ENCODE results near the gene GABRG3. TPM values are rescaled to one million over a fixed set of nuclear protein-coding genes. Genes with fewer than 3 reads are reported as not detected.

GABRG3 gene
- polyA plus RNA-seq, 2 of the 4 experiments (the other 2 are of a cell fraction): 0.08 to 0.18 TPM

- no peaks in the 10 kb centered on the region; the same call in 2 of the 3 replicates for H3K9me3 ChIP-seq
- WGBS (ENCODE audit: missing lambda C conversion rate): 31% methylated on average over 4 of the region's 4 CpGs
- ATAC-seq: no peak
- TF ChIP-seq HOXB5 (CRISPR knock-in tag; IDR thresholded peaks at IDR 0.05) (no peak), CHD4 (IDR thresholded peaks at IDR 0.05; ENCODE audit: borderline replicate concordance) (no peak), HMGXB4 (CRISPR knock-in tag; IDR thresholded peaks at IDR 0.05; ENCODE audit: borderline replicate concordance) (no peak), BCL3 (IDR thresholded peaks at IDR 0.05) (no peak), HEYL (CRISPR knock-in tag; IDR thresholded peaks at IDR 0.05) (no peak), FOSB (CRISPR knock-in tag; IDR thresholded peaks at IDR 0.05) (no peak), SREBF2 (IDR thresholded peaks at IDR 0.05) (no peak), POLR2AphosphoS2 (conservative IDR thresholded peaks at IDR 0.05; ENCODE audit: low read length) (no peak), POLR2A (IDR thresholded peaks at IDR 0.05; ENCODE audit: low read length) (no peak), CBX2 (IDR thresholded peaks at IDR 0.05; ENCODE audit: borderline replicate concordance, low read depth) (no peak), ZC3H11A (IDR thresholded peaks at IDR 0.05) (no peak), GATA3 (IDR thresholded peaks at IDR 0.05; ENCODE audit: borderline replicate concordance) (no peak), SMC3 (IDR thresholded peaks at IDR 0.05) (no peak), NR3C1 (IDR thresholded peaks at IDR 0.05) (no peak)
- TF ChIP-seq, protein P1, sequence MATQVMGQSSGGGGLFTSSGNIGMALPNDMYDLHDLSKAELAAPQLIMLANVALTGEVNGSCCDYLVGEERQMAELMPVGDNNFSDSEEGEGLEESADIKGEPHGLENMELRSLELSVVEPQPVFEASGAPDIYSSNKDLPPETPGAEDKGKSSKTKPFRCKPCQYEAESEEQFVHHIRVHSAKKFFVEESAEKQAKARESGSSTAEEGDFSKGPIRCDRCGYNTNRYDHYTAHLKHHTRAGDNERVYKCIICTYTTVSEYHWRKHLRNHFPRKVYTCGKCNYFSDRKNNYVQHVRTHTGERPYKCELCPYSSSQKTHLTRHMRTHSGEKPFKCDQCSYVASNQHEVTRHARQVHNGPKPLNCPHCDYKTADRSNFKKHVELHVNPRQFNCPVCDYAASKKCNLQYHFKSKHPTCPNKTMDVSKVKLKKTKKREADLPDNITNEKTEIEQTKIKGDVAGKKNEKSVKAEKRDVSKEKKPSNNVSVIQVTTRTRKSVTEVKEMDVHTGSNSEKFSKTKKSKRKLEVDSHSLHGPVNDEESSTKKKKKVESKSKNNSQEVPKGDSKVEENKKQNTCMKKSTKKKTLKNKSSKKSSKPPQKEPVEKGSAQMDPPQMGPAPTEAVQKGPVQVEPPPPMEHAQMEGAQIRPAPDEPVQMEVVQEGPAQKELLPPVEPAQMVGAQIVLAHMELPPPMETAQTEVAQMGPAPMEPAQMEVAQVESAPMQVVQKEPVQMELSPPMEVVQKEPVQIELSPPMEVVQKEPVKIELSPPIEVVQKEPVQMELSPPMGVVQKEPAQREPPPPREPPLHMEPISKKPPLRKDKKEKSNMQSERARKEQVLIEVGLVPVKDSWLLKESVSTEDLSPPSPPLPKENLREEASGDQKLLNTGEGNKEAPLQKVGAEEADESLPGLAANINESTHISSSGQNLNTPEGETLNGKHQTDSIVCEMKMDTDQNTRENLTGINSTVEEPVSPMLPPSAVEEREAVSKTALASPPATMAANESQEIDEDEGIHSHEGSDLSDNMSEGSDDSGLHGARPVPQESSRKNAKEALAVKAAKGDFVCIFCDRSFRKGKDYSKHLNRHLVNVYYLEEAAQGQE (IDR thresholded peaks at IDR 0.05): no peak
- TF ChIP-seq, protein P2, sequence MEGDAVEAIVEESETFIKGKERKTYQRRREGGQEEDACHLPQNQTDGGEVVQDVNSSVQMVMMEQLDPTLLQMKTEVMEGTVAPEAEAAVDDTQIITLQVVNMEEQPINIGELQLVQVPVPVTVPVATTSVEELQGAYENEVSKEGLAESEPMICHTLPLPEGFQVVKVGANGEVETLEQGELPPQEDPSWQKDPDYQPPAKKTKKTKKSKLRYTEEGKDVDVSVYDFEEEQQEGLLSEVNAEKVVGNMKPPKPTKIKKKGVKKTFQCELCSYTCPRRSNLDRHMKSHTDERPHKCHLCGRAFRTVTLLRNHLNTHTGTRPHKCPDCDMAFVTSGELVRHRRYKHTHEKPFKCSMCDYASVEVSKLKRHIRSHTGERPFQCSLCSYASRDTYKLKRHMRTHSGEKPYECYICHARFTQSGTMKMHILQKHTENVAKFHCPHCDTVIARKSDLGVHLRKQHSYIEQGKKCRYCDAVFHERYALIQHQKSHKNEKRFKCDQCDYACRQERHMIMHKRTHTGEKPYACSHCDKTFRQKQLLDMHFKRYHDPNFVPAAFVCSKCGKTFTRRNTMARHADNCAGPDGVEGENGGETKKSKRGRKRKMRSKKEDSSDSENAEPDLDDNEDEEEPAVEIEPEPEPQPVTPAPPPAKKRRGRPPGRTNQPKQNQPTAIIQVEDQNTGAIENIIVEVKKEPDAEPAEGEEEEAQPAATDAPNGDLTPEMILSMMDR (IDR thresholded peaks at IDR 0.05): no peak
- TF ChIP-seq, protein P3, sequence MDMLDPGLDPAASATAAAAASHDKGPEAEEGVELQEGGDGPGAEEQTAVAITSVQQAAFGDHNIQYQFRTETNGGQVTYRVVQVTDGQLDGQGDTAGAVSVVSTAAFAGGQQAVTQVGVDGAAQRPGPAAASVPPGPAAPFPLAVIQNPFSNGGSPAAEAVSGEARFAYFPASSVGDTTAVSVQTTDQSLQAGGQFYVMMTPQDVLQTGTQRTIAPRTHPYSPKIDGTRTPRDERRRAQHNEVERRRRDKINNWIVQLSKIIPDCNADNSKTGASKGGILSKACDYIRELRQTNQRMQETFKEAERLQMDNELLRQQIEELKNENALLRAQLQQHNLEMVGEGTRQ (IDR thresholded peaks at IDR 0.05): no peak
- no peak overlapping the region for H3K4me2 ChIP-seq
- H3K27ac ChIP-seq: no peak overlapping the region
- ChIA-PET CTCF (interaction anchor here (0.7 to 1.6 kb wide), 3 partner anchors 9 to 15 kb away, joined by 3 read pairs; no protein-coding TSS in a partner anchor), POLR2A (no interaction called here)
- no peaks in the 10 kb centered on the region for H3K4me1 ChIP-seq
- FAIRE-seq: no peak
- H3K4me3 ChIP-seq: no peak overlapping the region
- DNase-seq (ENCODE audit: low read depth in 1 of 2, low spot score in 1 of 2): no peak
Observed at GRCh38 chr15:27258287-27258686, 287.3 kb downstream of the GABRG3 start.

- H3K4me1 ChIP-seq: no peaks in the 10 kb centered on the region
- DNase-seq (ENCODE audit: low read depth in 1 of 2, low spot score in 1 of 2) (no peak), ATAC-seq (no peak), FAIRE-seq (no peak)
- no peak overlapping the region for H3K27ac ChIP-seq
- no peak for TF ChIP-seq HOXB5 (CRISPR knock-in tag; IDR thresholded peaks at IDR 0.05)
- no peak for TF ChIP-seq POLR2AphosphoS2 (conservative IDR thresholded peaks at IDR 0.05; ENCODE audit: low read length)
- no peak for TF ChIP-seq MAFK (IDR thresholded peaks at IDR 0.05; ENCODE audit: partially characterized antibody)
- no peak for TF ChIP-seq HOXB13 (CRISPR knock-in tag; IDR thresholded peaks at IDR 0.05; ENCODE audit: low read depth)
- TF ChIP-seq PHF8 (IDR thresholded peaks at IDR 0.05; ENCODE audit: borderline replicate concordance, low read depth): no peak
- TF ChIP-seq HMGXB4 (CRISPR knock-in tag; IDR thresholded peaks at IDR 0.05; ENCODE audit: borderline replicate concordance): no peak
- no peak for TF ChIP-seq BHLHE40 (IDR thresholded peaks at IDR 0.05; ENCODE audit: low read depth, low read length)
- no peak for TF ChIP-seq ZC3H11A (IDR thresholded peaks at IDR 0.05)
- no peak for TF ChIP-seq ESRRA (IDR thresholded peaks at IDR 0.05; ENCODE audit: borderline replicate concordance, low read length)
- no peak for TF ChIP-seq KDM5A (IDR thresholded peaks at IDR 0.05)
- no peak overlapping the region for H3K4me3 ChIP-seq
- H3K9me3 ChIP-seq: no peaks in the 10 kb centered on the region; the same call in 2 of the 3 replicates
- ChIA-PET CTCF (no interaction called here), POLR2A (no interaction called here)
- 24% methylated on average over 4 of the region's 4 CpGs for WGBS (ENCODE audit: missing lambda C conversion rate)
- H3K4me2 ChIP-seq: no peak overlapping the region
Observed at GRCh38 chr15:27260523-27260922, 289.5 kb downstream of the GABRG3 start.
